H9 (cell line): ENCODE results near the gene DMXL2. TPM values are rescaled to one million over a fixed set of nuclear protein-coding genes. Genes with fewer than 3 reads are reported as not detected.

Experiments used
- DNase-seq: peaks from one replicate; pipeline ENCODE4 v3.0.0-alpha.2; 2017
- H2AFZ ChIP-seq: one replicate; pipeline ENCODE4 v1.6.1; 2013; ENCODE audit warnings: mild to moderate bottlenecking, low read length, control low read depth, moderate library complexity
- H2AK5ac ChIP-seq: 2 replicates; pipeline ENCODE4 v1.6.1; 2013; ENCODE audit warnings: low read length, control low read depth, mixed read lengths; ENCODE audit not compliant: insufficient read length
- H2BK120ac ChIP-seq: one replicate; pipeline ENCODE4 v1.6.1; 2013; ENCODE audit warnings: low read depth, mild to moderate bottlenecking, low read length, control low read depth, inconsistent platforms; ENCODE audit not compliant: poor library complexity, severe bottlenecking
- H2BK12ac ChIP-seq: 2 replicates; pipeline ENCODE4 v1.6.1; 2013; ENCODE audit warnings: low read length, control low read depth, mixed read lengths, low read depth; ENCODE audit not compliant: insufficient read length
- H2BK15ac ChIP-seq: 2 replicates; pipeline ENCODE4 v1.6.1; 2013; ENCODE audit warnings: low read depth, low read length, control low read depth
- H2BK20ac ChIP-seq: one replicate; pipeline ENCODE4 v1.6.1; 2013; ENCODE audit warnings: low read depth, mild to moderate bottlenecking, low read length, control low read depth, inconsistent platforms; ENCODE audit not compliant: poor library complexity, severe bottlenecking
- H2BK5ac ChIP-seq: 2 replicates; pipeline ENCODE4 v1.6.1; 2013; ENCODE audit warnings: low read length, control low read depth, mixed read lengths; ENCODE audit not compliant: insufficient read length
- H3K14ac ChIP-seq: 2 replicates; pipeline ENCODE4 v1.6.1; 2013; ENCODE audit warnings: low read length, control low read depth; ENCODE audit not compliant: insufficient read depth
- H3K18ac ChIP-seq: 2 replicates; pipeline ENCODE4 v1.6.1; 2013; ENCODE audit warnings: low read depth, mild to moderate bottlenecking, mixed read lengths, low read length, control low read depth; ENCODE audit not compliant: insufficient read length
- H3K23ac ChIP-seq: 2 replicates; pipeline ENCODE4 v1.6.1; 2013; ENCODE audit warnings: low read length, control low read depth, mixed read lengths, low read depth; ENCODE audit not compliant: insufficient read length
- H3K23me2 ChIP-seq: 2 replicates; pipeline ENCODE4 v1.6.1; 2013; ENCODE audit warnings: low read depth, mild to moderate bottlenecking, mixed read lengths, low read length, control low read depth; ENCODE audit not compliant: insufficient read length, poor library complexity, severe bottlenecking
- H3K27ac ChIP-seq: 2 replicates; pipeline ENCODE4 v1.5.1; 2013; ENCODE audit warnings: low read length, control low read depth, mixed read lengths, low read depth; ENCODE audit not compliant: insufficient read length
- H3K27me3 ChIP-seq: 2 replicates; pipeline ENCODE4 v1.6.1; 2013; ENCODE audit warnings: low read length, control low read depth, inconsistent platforms; ENCODE audit not compliant: insufficient read depth
- H3K4ac ChIP-seq: 2 replicates; pipeline ENCODE4 v1.6.1; 2013; ENCODE audit warnings: low read depth, mild to moderate bottlenecking, control low read depth, inconsistent platforms, low read length, moderate library complexity
- H3K4me1 ChIP-seq: 2 replicates; pipeline ENCODE4 v1.6.1; 2013; ENCODE audit warnings: low read length, control low read depth, inconsistent platforms; ENCODE audit not compliant: insufficient read depth
- H3K4me2 ChIP-seq: 2 replicates; pipeline ENCODE4 v1.6.1; 2013; ENCODE audit warnings: low read length, control low read depth, mixed read lengths; ENCODE audit not compliant: insufficient read length, insufficient read depth
- H3K56ac ChIP-seq: 2 replicates; pipeline ENCODE4 v1.6.1; 2013; ENCODE audit warnings: low read depth, mild to moderate bottlenecking, mixed read lengths, low read length, control low read depth; ENCODE audit not compliant: insufficient read length
- H3K79me1 ChIP-seq: 2 replicates; pipeline ENCODE4 v1.6.1; 2013; ENCODE audit warnings: low read depth, mild to moderate bottlenecking, moderate library complexity, low read length, control low read depth, inconsistent platforms; ENCODE audit not compliant: insufficient read depth, poor library complexity, severe bottlenecking
- H3K79me2 ChIP-seq: 2 replicates; pipeline ENCODE4 v1.6.1; 2013; ENCODE audit warnings: low read length, control low read depth, inconsistent platforms; ENCODE audit not compliant: insufficient read depth
- H3K9ac ChIP-seq: 2 replicates; pipeline ENCODE4 v1.6.1; 2013; ENCODE audit warnings: low read length, control low read depth, mixed read lengths; ENCODE audit not compliant: insufficient read length; ENCODE audit errors: extremely low read depth
- H3K9me3 ChIP-seq: one replicate; pipeline ENCODE4 v1.6.1; 2013; ENCODE audit warnings: low read depth, low read length, inconsistent platforms; ENCODE audit not compliant: control insufficient read depth
- H3T11ph ChIP-seq: one replicate; pipeline ENCODE4 v1.6.1; 2013; ENCODE audit warnings: mild to moderate bottlenecking, low read length, control low read depth, inconsistent platforms
- H4K20me1 ChIP-seq: one replicate; pipeline ENCODE4 v1.6.1; 2013; ENCODE audit not compliant: control insufficient read depth, insufficient read length, insufficient read depth
- H4K5ac ChIP-seq: 2 replicates; pipeline ENCODE4 v1.6.1; 2013; ENCODE audit warnings: low read depth, mild to moderate bottlenecking, mixed read lengths, low read length, control low read depth; ENCODE audit not compliant: insufficient read length
- H4K8ac ChIP-seq: replicated peaks from 2 replicates; pipeline ENCODE4 v1.6.1; 2013; ENCODE audit warnings: low read length, control low read depth, mixed read lengths, low read depth; ENCODE audit not compliant: insufficient read length
- H4K91ac ChIP-seq: 2 replicates; pipeline ENCODE4 v1.6.1; 2013; ENCODE audit warnings: low read depth, mild to moderate bottlenecking, moderate library complexity, mixed read lengths, low read length, control low read depth; ENCODE audit not compliant: insufficient read length
- H3K27ac Mint-ChIP-seq, 3 experiments: 2 replicates in 2 of 3; 3 replicates in 1 of 3; pipeline ENCODE4 v1.8.0; 2020 to 2021; ENCODE audit warnings: mixed read lengths in 3 of 3, mild to moderate bottlenecking in 1 of 3, moderate library complexity in 1 of 3
- H3K27me3 Mint-ChIP-seq: 2 replicates; pipeline ENCODE4 v1.8.0; 2021; ENCODE audit warnings: low read depth, mild to moderate bottlenecking, moderate library complexity, mixed read lengths
- H3K36me3 Mint-ChIP-seq, 3 experiments: 2 replicates in 2 of 3; 3 replicates in 1 of 3; pipeline ENCODE4 v1.8.0; 2020 to 2021; ENCODE audit warnings: low read depth in 3 of 3, mixed read lengths in 3 of 3; ENCODE audit not compliant: insufficient read depth in 1 of 3
- H3K4me1 Mint-ChIP-seq, 2 experiments: 2 replicates each; pipeline ENCODE4 v1.8.0; 2020; ENCODE audit warnings: mixed read lengths in 2 of 2
- H3K4me3 Mint-ChIP-seq, 2 experiments: 2 replicates in 1 of 2; 3 replicates in 1 of 2; pipeline ENCODE4 v1.8.0; 2020 to 2021; ENCODE audit warnings: mild to moderate bottlenecking in 2 of 2, mixed read lengths in 2 of 2, moderate library complexity in 1 of 2
- H3K9me3 Mint-ChIP-seq, 2 experiments: 2 replicates in 1 of 2; 3 replicates in 1 of 2; pipeline ENCODE4 v1.8.0; 2020; ENCODE audit warnings: mild to moderate bottlenecking in 2 of 2, mixed read lengths in 2 of 2, moderate library complexity in 1 of 2
- CTCF ChIP-seq: fragments of 200-600 bp; sonication (generic); conservative IDR thresholded peaks from 3 replicates; pipeline ENCODE4 v1.8.0; 2021; ENCODE audit warnings: antibody characterized with exemption, mild to moderate bottlenecking
- WGBS: extraction: QIAGEN DNeasy Blood & Tissue Kit; methylation state at CpG from one replicate; pipeline ENCODE4 v1.1.7; 2013; ENCODE audit warnings: missing lambda C conversion rate, low lambda C conversion rate, mixed read lengths; ENCODE audit not compliant: insufficient read length; ENCODE audit errors: extremely low coverage; 5-methylcytosine and 5-hydroxymethylcytosine counted together
- total RNA-seq: library from RNA; stranded (reverse); gene quantifications from 2 replicates; pipeline ENCODE4 v1.2.1, GENCODE V29; 2021

The DMXL2 gene
- total RNA-seq, 1 experiment from 2014 or later: 13.9 TPM

GRCh38 chr15:51460796-51461195 is 161.8 kb downstream of the DMXL2 start:
- H3K9me3 Mint-ChIP-seq: no peaks in the 10 kb centered on the region
- no peak overlapping the region for H2BK5ac ChIP-seq
- no peak overlapping the region for H2BK20ac ChIP-seq
- no peaks in the 10 kb centered on the region for H3K9me3 ChIP-seq
- no peak overlapping the region for H3K23ac ChIP-seq
- no peaks in the 10 kb centered on the region for H3K79me1 ChIP-seq
- H2BK120ac ChIP-seq: no peak overlapping the region
- H3K9ac ChIP-seq: no peak overlapping the region
- no peak overlapping the region for H4K5ac ChIP-seq
- peaks cover 0 to 5% (median 0%) of the 10 kb centered on the region in 3 experiments; a peak in 1 of 7 replicates for H3K36me3 Mint-ChIP-seq
- H3K27ac ChIP-seq: no peak overlapping the region
- H4K91ac ChIP-seq: no peak overlapping the region
- H3K14ac ChIP-seq: no peak overlapping the region
- no peaks in the 10 kb centered on the region for H4K20me1 ChIP-seq
- no peaks in the 10 kb centered on the region for H3K27me3 Mint-ChIP-seq
- H2BK12ac ChIP-seq: no peak overlapping the region
- no peaks in the 10 kb centered on the region for H3K4me1 ChIP-seq
- no peak overlapping the region for H3K4ac ChIP-seq
- no peak overlapping the region for H3K56ac ChIP-seq
- no peaks in the 10 kb centered on the region for H3K27me3 ChIP-seq
- TF ChIP-seq CTCF: no peak
- no peak overlapping the region for H4K8ac ChIP-seq
- H3K4me1 Mint-ChIP-seq: no peaks in the 10 kb centered on the region
- DNase-seq: no peak
- H3K4me2 ChIP-seq: no peak overlapping the region
- no peak overlapping the region for H3T11ph ChIP-seq
- H3K27ac Mint-ChIP-seq: no peak overlapping the region; a peak in 1 of 7 replicates
- no peak overlapping the region for H3K18ac ChIP-seq
- no peak overlapping the region for H2BK15ac ChIP-seq
- H3K4me3 Mint-ChIP-seq: no peak overlapping the region
- H3K79me2 ChIP-seq: no peaks in the 10 kb centered on the region
- H2AK5ac ChIP-seq: no peak overlapping the region
- H3K23me2 ChIP-seq: no peaks in the 10 kb centered on the region
- no CpG with 5 or more reads among the region's 1 CpG for WGBS
- no peak overlapping the region for H2AFZ ChIP-seq
